Endodermal cell (in vitro differentiated cells): ENCODE results near the gene ATL3. TPM values are rescaled to one million over a fixed set of nuclear protein-coding genes. Genes with fewer than 3 reads are reported as not detected.
"Not testable (repeated sequence)": the region's sequence is repeated elsewhere in the genome, so short reads cannot be mapped to it uniquely, and the experiment has no call there.

Experiments used
- DNase-seq: peaks from one replicate; pipeline ENCODE4 v3.0.0-alpha.2; 2017
- H3K27ac ChIP-seq: 2 replicates; pipeline ENCODE4 v1.5.1; 2013; ENCODE audit warnings: mild to moderate bottlenecking, low read depth, low read length, moderate library complexity
- H3K27me3 ChIP-seq: 2 replicates; pipeline ENCODE4 v1.6.1; 2013; ENCODE audit warnings: mild to moderate bottlenecking, low read length, moderate library complexity; ENCODE audit not compliant: insufficient read depth, control insufficient read depth, poor library complexity, severe bottlenecking
- H3K36me3 ChIP-seq: 2 replicates; pipeline ENCODE4 v1.7.0; 2013; ENCODE audit warnings: mild to moderate bottlenecking, low read length, moderate library complexity; ENCODE audit not compliant: control insufficient read depth, insufficient read depth
- H3K4me1 ChIP-seq: one replicate; pipeline ENCODE4 v1.7.0; 2013; ENCODE audit warnings: low read length; ENCODE audit not compliant: control insufficient read depth, insufficient read depth
- H3K4me3 ChIP-seq: 2 replicates; pipeline ENCODE4 v1.5.1; 2013; ENCODE audit warnings: mild to moderate bottlenecking, low read length, moderate library complexity
- H3K9ac ChIP-seq: 2 replicates; pipeline ENCODE4 v1.6.1; 2013; ENCODE audit warnings: mild to moderate bottlenecking, low read length, moderate library complexity; ENCODE audit not compliant: poor library complexity, severe bottlenecking; ENCODE audit errors: extremely low read depth
- H3K9me3 ChIP-seq: 2 replicates; pipeline ENCODE4 v1.6.1; 2013; ENCODE audit warnings: mild to moderate bottlenecking, low read length, moderate library complexity; ENCODE audit not compliant: control insufficient read depth
- H3K27ac Mint-ChIP-seq: 2 replicates; pipeline ENCODE4 v1.8.0; 2020; ENCODE audit warnings: mixed read lengths
- H3K27me3 Mint-ChIP-seq: 2 replicates; pipeline ENCODE4 v1.8.0; 2021; ENCODE audit warnings: mild to moderate bottlenecking, mixed read lengths; ENCODE audit not compliant: insufficient read depth
- H3K36me3 Mint-ChIP-seq: 2 replicates; pipeline ENCODE4 v1.8.0; 2020; ENCODE audit warnings: low read depth, mixed read lengths
- H3K4me1 Mint-ChIP-seq: 2 replicates; pipeline ENCODE4 v1.8.0; 2020; ENCODE audit warnings: mixed read lengths
- H3K4me3 Mint-ChIP-seq: 2 replicates; pipeline ENCODE4 v1.8.0; 2020; ENCODE audit warnings: mild to moderate bottlenecking, moderate library complexity, mixed read lengths
- H3K9me3 Mint-ChIP-seq: 2 replicates; pipeline ENCODE4 v1.8.0; 2020; ENCODE audit warnings: mild to moderate bottlenecking, mixed read lengths
- WGBS, 2 experiments: methylation state at CpG; one replicate each; pipeline versions ENCODE4 v1.1.5 to v1.1.7; 2013; ENCODE audit warnings: missing lambda C conversion rate in 2 of 2, mixed read lengths in 1 of 2; ENCODE audit not compliant: insufficient coverage in 1 of 2, insufficient read length in 1 of 2; 5-methylcytosine and 5-hydroxymethylcytosine counted together
- total RNA-seq, 2 donors: library from RNA; stranded (reverse); fragmentation: NEBNext Ultra II Directional in 1 of 2; extraction: Animal tissue kit (Norgen Biotek cat#: 25700) in 1 of 2; gene quantifications; 2 replicates in 1 of 2; 3 replicates in 1 of 2; pipeline ENCODE4 v1.2.1, GENCODE V29; 2021
- TF ChIP-seq, protein P1 (sequence below): fragments of 200-600 bp; sonication (generic); conservative IDR thresholded peaks from 2 replicates; pipeline ENCODE4 v1.5.0; 2021; ENCODE audit warnings: antibody characterized with exemption, mild to moderate bottlenecking

The ATL3 gene
- total RNA-seq, 2 donors from 2014 or later = 33.8 to 38.0 TPM

DNA sequence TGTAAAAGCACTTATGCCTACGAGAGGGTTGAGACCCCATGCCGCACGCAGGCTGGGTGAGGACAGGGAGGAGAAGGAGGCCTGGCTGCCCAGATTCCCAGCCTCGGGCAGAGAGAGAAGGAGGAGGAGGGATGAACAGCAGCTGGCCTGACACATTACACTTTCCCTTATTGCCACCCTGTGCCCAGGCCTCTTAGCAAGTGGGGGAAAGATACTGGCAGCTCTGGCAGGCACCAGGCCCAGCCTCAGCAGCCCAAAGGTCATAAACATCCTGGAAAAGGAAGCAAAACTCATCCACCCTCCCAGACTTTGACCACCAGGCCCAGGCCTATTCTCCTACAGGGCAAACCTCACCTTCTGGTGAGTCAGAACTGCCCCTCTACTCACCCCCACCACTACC lies 61.6 kb downstream of the ATL3 start:
- Mint-ChIP-seq H3K4me3 (no peak overlapping the region), H3K27ac (no peak overlapping the region), H3K9me3 (no peaks in the 10 kb centered on the region), H3K4me1 (peaks cover 31% of the 10 kb centered on the region), H3K36me3 (peaks cover 3% of the 10 kb centered on the region), H3K27me3 (peaks cover 6% of the 10 kb centered on the region)
- Histone ChIP-seq H3K4me3 (no peak overlapping the region), H3K36me3 (no peaks in the 10 kb centered on the region), H3K9me3 (no peaks in the 10 kb centered on the region), H3K9ac (no peak overlapping the region), H3K27me3 (no peaks in the 10 kb centered on the region), H3K4me1 (peaks cover 2% of the 10 kb centered on the region), H3K27ac (no peak overlapping the region)
- no peak for DNase-seq
- 94 to 95% methylated on average over 3 of the region's 4 CpGs for whole genome bisulfite sequencing, 2 experiments
- TF ChIP-seq, protein P1, sequence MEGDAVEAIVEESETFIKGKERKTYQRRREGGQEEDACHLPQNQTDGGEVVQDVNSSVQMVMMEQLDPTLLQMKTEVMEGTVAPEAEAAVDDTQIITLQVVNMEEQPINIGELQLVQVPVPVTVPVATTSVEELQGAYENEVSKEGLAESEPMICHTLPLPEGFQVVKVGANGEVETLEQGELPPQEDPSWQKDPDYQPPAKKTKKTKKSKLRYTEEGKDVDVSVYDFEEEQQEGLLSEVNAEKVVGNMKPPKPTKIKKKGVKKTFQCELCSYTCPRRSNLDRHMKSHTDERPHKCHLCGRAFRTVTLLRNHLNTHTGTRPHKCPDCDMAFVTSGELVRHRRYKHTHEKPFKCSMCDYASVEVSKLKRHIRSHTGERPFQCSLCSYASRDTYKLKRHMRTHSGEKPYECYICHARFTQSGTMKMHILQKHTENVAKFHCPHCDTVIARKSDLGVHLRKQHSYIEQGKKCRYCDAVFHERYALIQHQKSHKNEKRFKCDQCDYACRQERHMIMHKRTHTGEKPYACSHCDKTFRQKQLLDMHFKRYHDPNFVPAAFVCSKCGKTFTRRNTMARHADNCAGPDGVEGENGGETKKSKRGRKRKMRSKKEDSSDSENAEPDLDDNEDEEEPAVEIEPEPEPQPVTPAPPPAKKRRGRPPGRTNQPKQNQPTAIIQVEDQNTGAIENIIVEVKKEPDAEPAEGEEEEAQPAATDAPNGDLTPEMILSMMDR = no peak

DNA sequence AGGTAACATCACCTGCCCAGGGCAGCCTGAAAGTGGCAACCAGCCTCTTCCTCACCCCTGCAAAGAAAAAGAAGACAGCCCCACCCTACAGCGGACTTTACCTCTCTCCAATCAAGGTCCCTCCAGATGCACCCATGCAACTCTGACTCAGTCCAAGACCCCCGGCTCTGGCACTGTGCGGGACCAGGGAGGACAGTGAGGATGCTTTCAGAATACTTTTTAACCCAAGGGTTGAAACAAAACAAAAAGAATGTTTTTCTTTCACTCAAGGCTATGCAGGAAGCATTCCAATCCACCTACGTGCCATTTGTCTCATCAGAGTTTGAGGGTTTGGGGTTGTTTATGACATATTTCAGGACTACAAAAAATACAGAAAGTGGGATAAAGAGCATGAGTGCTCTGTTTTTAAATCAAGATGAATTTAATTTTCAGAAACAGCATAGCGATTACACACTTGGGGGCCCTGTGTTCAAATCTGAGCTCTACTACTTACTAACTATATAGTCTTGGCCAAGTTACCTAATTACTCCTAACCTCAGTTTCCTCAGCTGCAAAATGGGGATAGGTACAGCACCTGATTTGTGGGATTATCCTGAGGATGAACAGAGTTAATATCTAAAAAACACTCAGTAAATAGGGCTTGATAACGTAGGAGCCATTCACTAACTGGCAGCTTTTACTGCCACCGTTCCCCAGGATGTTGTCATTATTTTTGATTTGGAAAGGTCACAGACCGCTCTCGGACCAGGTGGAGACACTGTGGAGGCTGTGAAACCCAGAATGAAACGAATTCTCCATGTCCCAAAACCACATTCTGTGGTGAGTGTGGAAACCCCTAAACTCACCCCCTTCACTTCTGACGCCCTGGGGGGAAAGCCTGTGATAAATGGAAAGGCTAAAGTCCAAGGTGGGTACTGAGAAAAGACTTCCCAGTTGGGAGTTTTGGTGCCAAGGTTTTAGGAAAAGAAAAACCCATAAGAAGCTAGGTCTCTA lies 62.5 kb downstream of the ATL3 start:
- Histone ChIP-seq H3K4me3 (no peak overlapping the region), H3K9ac (no peak overlapping the region), H3K27ac (no peak overlapping the region), H3K9me3 (no peaks in the 10 kb centered on the region), H3K36me3 (no peaks in the 10 kb centered on the region), H3K4me1 (peaks cover 2% of the 10 kb centered on the region), H3K27me3 (no peaks in the 10 kb centered on the region)
- Mint-ChIP-seq H3K4me1 (peaks cover 31% of the 10 kb centered on the region), H3K36me3 (peaks cover 3% of the 10 kb centered on the region), H3K9me3 (no peaks in the 10 kb centered on the region), H3K27me3 (peaks cover 6% of the 10 kb centered on the region), H3K4me3 (no peak overlapping the region), H3K27ac (no peak overlapping the region)
- TF ChIP-seq, protein P1 = no peak
- no peak for DNase-seq
- WGBS, 2 experiments = 92 to 100% methylated on average over 4 to 11 of the region's 11 CpGs

DNA sequence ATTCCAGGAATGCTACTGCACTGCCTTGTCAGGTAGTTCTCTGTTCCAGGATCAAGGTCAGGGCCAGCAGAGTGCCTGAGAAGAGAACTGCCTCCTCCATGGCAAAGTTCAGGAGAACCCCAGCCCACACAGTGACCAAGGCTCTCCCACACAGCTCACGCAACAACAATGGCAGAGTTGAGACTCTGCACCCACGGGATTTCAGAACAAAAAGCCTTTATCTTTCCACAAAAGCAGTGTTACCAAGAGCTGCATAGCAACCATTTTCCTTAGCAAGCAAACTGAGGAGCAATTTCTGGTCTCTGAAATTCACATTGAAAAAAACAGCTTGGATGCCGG lies 68.0 kb downstream of the ATL3 start:
- peaks cover 5% of the 10 kb centered on the region for H3K36me3 Mint-ChIP-seq

DNA sequence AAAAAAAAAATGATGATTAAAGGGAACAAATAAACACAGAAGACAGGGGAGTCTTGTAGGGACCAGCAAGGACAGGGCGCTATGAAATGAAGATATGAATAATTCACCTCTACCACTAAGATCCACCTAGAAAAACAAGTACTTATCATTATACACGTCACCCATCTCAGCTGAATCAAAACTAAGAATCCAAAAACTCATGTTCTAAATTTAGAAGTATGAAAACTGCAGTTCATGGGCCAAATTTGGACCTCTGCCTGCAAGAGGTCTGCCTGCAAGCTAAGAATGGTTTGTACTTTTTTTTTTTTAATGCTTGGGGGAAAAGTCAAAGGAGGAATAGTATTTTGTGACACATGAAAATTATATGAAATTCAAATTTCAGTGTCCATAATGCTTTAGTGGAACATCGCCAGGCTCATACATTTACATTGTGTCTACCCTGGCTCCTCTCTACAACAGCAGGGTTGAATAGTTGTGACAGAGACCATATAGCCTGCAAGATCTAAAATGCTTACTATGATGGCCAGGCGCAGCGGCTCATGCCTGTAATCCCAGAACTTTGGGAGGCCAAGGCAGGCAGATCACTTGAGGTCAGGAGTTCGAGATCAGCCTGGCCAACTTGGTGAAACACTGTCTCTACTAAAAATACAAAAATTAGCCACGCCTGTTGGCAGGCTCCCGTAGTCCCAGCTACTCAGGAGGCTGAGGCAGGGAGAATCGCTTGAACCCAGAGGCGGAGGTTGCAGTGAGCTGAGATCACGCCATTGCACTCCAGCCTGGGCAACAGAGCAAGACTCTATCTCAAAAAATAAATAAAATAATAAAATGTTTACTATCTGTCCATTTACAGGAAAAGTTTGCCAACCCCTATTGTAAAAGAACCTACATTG lies 68.6 kb downstream of the ATL3 start:
- H3K27ac Mint-ChIP-seq = peak overlapping the region; percentile 83
- peaks cover 11% of the 10 kb centered on the region for H3K36me3 Mint-ChIP-seq
- not testable (repeated sequence) for H3K27ac ChIP-seq

More for the DNA sequence above, 68.0 kb downstream of the ATL3 start:
- peaks cover 3% of the 10 kb centered on the region for H3K4me1 Mint-ChIP-seq
- Histone ChIP-seq H3K36me3 (no peaks in the 10 kb centered on the region), H3K27ac (peak overlapping the region; percentile 44), H3K4me3 (no peak overlapping the region), H3K9ac (no peak overlapping the region), H3K9me3 (no peaks in the 10 kb centered on the region), H3K4me1 (no peaks in the 10 kb centered on the region), H3K27me3 (no peaks in the 10 kb centered on the region)
- H3K9me3 Mint-ChIP-seq = no peaks in the 10 kb centered on the region
- WGBS, 2 experiments = 50 to 76% methylated on average over 3 of the region's 3 CpGs
- peak overlapping the region; percentile 83 for H3K27ac Mint-ChIP-seq
- no peak for DNase-seq
- TF ChIP-seq, protein P1 = no peak
- H3K4me3 Mint-ChIP-seq = no peak overlapping the region
- no peaks in the 10 kb centered on the region for H3K27me3 Mint-ChIP-seq

More for the DNA sequence above, 68.6 kb downstream of the ATL3 start:
- not testable (repeated sequence) for H3K9ac ChIP-seq, H3K4me3 Mint-ChIP-seq, H3K4me3 ChIP-seq, H3K9me3 ChIP-seq, H3K27me3 ChIP-seq, H3K4me1 ChIP-seq, DNase-seq, H3K9me3 Mint-ChIP-seq, H3K27me3 Mint-ChIP-seq, H3K36me3 ChIP-seq, H3K4me1 Mint-ChIP-seq
- 94 to 95% methylated on average over 8 to 11 of the region's 11 CpGs for WGBS, 2 experiments
